DMS53 treated with DMSO at 0.1 percent for 48 hours (cell line): ENCODE data around the gene ADAT3.

ENCODE experiments used
- DNase-seq: peaks from one replicate; lab custom pipeline; 2025; ENCODE audit not compliant: unreplicated experiment; lab: John Stamatoyannopoulos, UW

The ADAT3 gene

GRCh38 chr19:1955171-1956121, 50.2 kb downstream of the ADAT3 start:
- no peak for DNase-seq

- no peak for DNase-seq
Measured at GRCh38 chr19:1956122-1956494, 50.9 kb downstream of the ADAT3 start.

GRCh38 chr19:1956868-1957492, 51.8 kb downstream of the ADAT3 start:
- no peak for DNase-seq

- DNase-seq: no peak
Measured at GRCh38 chr19:1957562-1958248, 52.5 kb downstream of the ADAT3 start.

DNA sequence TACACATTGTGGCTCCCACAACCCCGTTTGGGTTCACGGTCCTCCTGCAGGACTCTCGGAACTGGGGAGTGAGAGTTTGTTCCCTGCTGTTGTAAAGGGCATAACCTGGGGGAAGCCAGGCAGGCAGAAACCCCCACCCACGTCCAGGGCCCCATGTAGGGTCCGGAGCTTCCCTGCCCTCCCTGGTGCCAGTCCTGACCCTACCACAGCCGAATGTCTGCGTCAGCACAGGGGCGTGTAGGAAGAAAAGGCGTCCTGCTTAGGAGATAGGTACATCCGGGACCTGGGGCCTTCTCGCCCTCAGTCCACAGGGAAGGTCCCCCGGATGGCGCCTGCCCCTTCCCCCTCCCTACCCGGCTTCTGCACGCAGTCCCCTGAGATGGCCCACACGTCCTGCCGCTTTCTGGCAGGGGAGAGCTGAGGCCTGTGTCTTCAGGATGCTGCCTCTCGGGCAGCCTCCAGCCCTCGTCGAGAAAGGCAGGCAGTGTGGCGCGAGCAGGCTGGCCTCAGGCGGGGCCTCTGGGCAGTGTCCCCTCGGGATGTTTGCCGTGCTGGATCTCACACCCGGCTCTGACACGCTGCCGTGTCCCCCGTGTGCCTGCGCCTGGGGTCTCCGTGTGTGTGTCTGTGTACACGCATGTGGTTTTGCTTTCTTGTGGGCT, 54.9 kb downstream of the ADAT3 start:
- DNase-seq: no peak

GRCh38 chr19:1961000-1961883, 56.0 kb downstream of the ADAT3 start:
- DNase-seq: no peak

GRCh38 chr19:1962674-1963073, 57.5 kb downstream of the ADAT3 start:
- DNase-seq: no peak
